ENCODE results near the gene SOBP.

Gene SOBP

GRCh38 chr6:107695061-107695720 lies 205.3 kb downstream of the SOBP start:
- H3K9ac ChIP-seq = no peak overlapping the region
- no peaks in the 10 kb centered on the region for H3K36me3 ChIP-seq (ENCODE audit: insufficient read depth)
- H2AFZ ChIP-seq (ENCODE audit: low read depth) = no peak overlapping the region
- H3K4me2 ChIP-seq = no peak overlapping the region
- no peaks in the 10 kb centered on the region for H4K20me1 ChIP-seq (ENCODE audit: insufficient read depth)
- H3K4me1 ChIP-seq (ENCODE audit: low read depth, poor library complexity, severe bottlenecking) = no peaks in the 10 kb centered on the region
- H3K27me3 ChIP-seq (ENCODE audit: insufficient read depth, low read depth) = no peaks in the 10 kb centered on the region
- H3K4me3 ChIP-seq (IDR thresholded peaks at IDR 0.05; ENCODE audit: insufficient read depth, low read depth, low read length) = no peak overlapping the region
- H3K27ac ChIP-seq = no peak overlapping the region
- TF ChIP-seq CTCF (conservative IDR thresholded peaks at IDR 0.05; ENCODE audit: low read depth, low read length) = no peak
- H3K79me2 ChIP-seq (ENCODE audit: insufficient read depth, low read depth) = no peaks in the 10 kb centered on the region

DNA sequence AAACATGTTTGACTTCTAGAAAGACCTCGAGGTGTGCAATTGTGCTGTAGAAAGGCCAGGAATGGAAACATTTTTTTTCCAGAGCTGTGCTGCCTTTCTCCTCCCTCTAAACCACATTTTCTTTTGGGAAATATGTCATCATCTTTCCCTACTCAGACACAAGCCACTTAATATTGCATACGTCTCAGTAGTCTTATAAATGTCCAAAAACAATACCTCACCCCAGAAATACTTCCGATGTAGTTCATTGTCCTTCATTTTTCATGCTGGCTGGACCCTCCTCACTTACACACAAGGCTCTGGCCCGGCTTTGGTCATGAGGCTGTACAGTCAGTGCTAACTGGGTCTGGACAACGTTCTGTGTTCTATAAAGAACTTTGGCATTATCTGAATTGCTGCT lies 207.8 kb downstream of the SOBP start:
- Histone ChIP-seq H3K4me2 (no peak overlapping the region), H3K79me2 (ENCODE audit: insufficient read depth, low read depth) (no peaks in the 10 kb centered on the region), H4K20me1 (ENCODE audit: insufficient read depth) (no peaks in the 10 kb centered on the region), H3K36me3 (ENCODE audit: insufficient read depth) (no peaks in the 10 kb centered on the region), H2AFZ (ENCODE audit: low read depth) (no peak overlapping the region), H3K27ac (no peak overlapping the region), H3K4me1 (ENCODE audit: low read depth, poor library complexity, severe bottlenecking) (no peaks in the 10 kb centered on the region), H3K4me3 (IDR thresholded peaks at IDR 0.05; ENCODE audit: insufficient read depth, low read depth, low read length) (no peak overlapping the region), H3K27me3 (ENCODE audit: insufficient read depth, low read depth) (no peaks in the 10 kb centered on the region), H3K9ac (no peak overlapping the region)
- no peak for TF ChIP-seq CTCF (conservative IDR thresholded peaks at IDR 0.05; ENCODE audit: low read depth, low read length)

- Histone ChIP-seq H3K9ac (no peak overlapping the region), H2AFZ (ENCODE audit: low read depth) (no peak overlapping the region), H3K27ac (no peak overlapping the region), H3K79me2 (ENCODE audit: insufficient read depth, low read depth) (no peaks in the 10 kb centered on the region), H4K20me1 (ENCODE audit: insufficient read depth) (no peaks in the 10 kb centered on the region), H3K27me3 (ENCODE audit: insufficient read depth, low read depth) (no peaks in the 10 kb centered on the region), H3K4me2 (no peak overlapping the region), H3K36me3 (ENCODE audit: insufficient read depth) (no peaks in the 10 kb centered on the region), H3K4me3 (IDR thresholded peaks at IDR 0.05; ENCODE audit: insufficient read depth, low read depth, low read length) (no peak overlapping the region), H3K4me1 (ENCODE audit: low read depth, poor library complexity, severe bottlenecking) (no peaks in the 10 kb centered on the region)
- no peak for TF ChIP-seq CTCF (conservative IDR thresholded peaks at IDR 0.05; ENCODE audit: low read depth, low read length)
These were observed 208.2 kb downstream of the SOBP start for GRCh38 chr6:107698146-107698545.

- Histone ChIP-seq H3K36me3 (ENCODE audit: insufficient read depth) (no peaks in the 10 kb centered on the region), H3K9ac (no peak overlapping the region), H3K4me2 (no peak overlapping the region), H2AFZ (ENCODE audit: low read depth) (no peak overlapping the region), H3K27ac (no peak overlapping the region), H4K20me1 (ENCODE audit: insufficient read depth) (no peaks in the 10 kb centered on the region), H3K4me3 (IDR thresholded peaks at IDR 0.05; ENCODE audit: insufficient read depth, low read depth, low read length) (no peak overlapping the region), H3K79me2 (ENCODE audit: insufficient read depth, low read depth) (no peaks in the 10 kb centered on the region), H3K27me3 (ENCODE audit: insufficient read depth, low read depth) (no peaks in the 10 kb centered on the region), H3K4me1 (ENCODE audit: low read depth, poor library complexity, severe bottlenecking) (no peaks in the 10 kb centered on the region)
- TF ChIP-seq CTCF (conservative IDR thresholded peaks at IDR 0.05; ENCODE audit: low read depth, low read length) = no peak
These were observed 209.3 kb downstream of the SOBP start for GRCh38 chr6:107699254-107699653.

All from KMS-11 (cell line).